ENCODE results near the gene GNLY.

GNLY gene

GRCh38 chr2:85728883-85729824 lies 35.0 kb downstream of the GNLY start:
- peak; percentile 81 for DNase-seq

- no peak for DNase-seq
Measured at GRCh38 chr2:85729825-85730510, 35.8 kb downstream of the GNLY start.

- no peak for DNase-seq
Measured at GRCh38 chr2:85730686-85731230, 36.6 kb downstream of the GNLY start.

GRCh38 chr2:85731606-85732005 lies 37.4 kb downstream of the GNLY start:
- no peak for DNase-seq

GRCh38 chr2:85732467-85733120 lies 38.4 kb downstream of the GNLY start:
- DNase-seq = no peak

GRCh38 chr2:85733121-85733960 lies 39.2 kb downstream of the GNLY start:
- DNase-seq = no peak

- no peak for DNase-seq
Measured at GRCh38 chr2:85734015-85734414, 39.9 kb downstream of the GNLY start.

GRCh38 chr2:85734942-85735608 lies 40.9 kb downstream of the GNLY start:
- DNase-seq = no peak

GRCh38 chr2:85735691-85736090 lies 41.5 kb downstream of the GNLY start:
- no peak for DNase-seq

- peak; percentile 58 for DNase-seq
Measured at GRCh38 chr2:85736456-85737355, 42.5 kb downstream of the GNLY start.

GRCh38 chr2:85737481-85737880 lies 43.3 kb downstream of the GNLY start:
- DNase-seq = peak; percentile 86

- DNase-seq = no peak
Measured at GRCh38 chr2:85737961-85738360, 43.8 kb downstream of the GNLY start.

- DNase-seq = no peak
Measured at GRCh38 chr2:85740193-85740592, 46.0 kb downstream of the GNLY start.

GRCh38 chr2:85741211-85741832 lies 47.2 kb downstream of the GNLY start:
- no peak for DNase-seq

- DNase-seq = peak; percentile 93
Measured at GRCh38 chr2:85741833-85742455, 47.8 kb downstream of the GNLY start.

GRCh38 chr2:85743304-85743978 lies 49.3 kb downstream of the GNLY start:
- DNase-seq = peak; percentile 50

- no peak for DNase-seq
Measured at GRCh38 chr2:85744055-85744454, 49.9 kb downstream of the GNLY start.

- DNase-seq = peak; percentile 99
Measured at GRCh38 chr2:85744741-85745601, 50.8 kb downstream of the GNLY start.
